ENCODE measurements around the gene OR11H6. TPM values are rescaled to one million over a fixed set of nuclear protein-coding genes. Genes with fewer than 3 reads are reported as not detected.

OR11H6 gene
- polyA plus RNA-seq, 1 donor (not counting 4 experiments of a cell fraction or from before 2014, with no cell fraction given) = not detected

GRCh38 chr14:20179218-20179617 is 44.3 kb upstream of the OR11H6 start:
- FAIRE-seq (no peak), DNase-seq (ENCODE audit: low read depth, low spot score) (no peak)
- H3K9ac ChIP-seq (ENCODE audit: control insufficient read depth, extremely low read depth, insufficient read depth, low read length) = no peak overlapping the region
- dilution Hi-C loops (cut with MboI; ENCODE audit: extremely low pct_ligation_motif_present, low sequenced_read_pairs) = no loop called here
- H2AFZ ChIP-seq (ENCODE audit: control insufficient read depth, low read length) = no peak overlapping the region
- H3K4me3 ChIP-seq (ENCODE audit: control insufficient read depth in 2 of 3, extremely low read depth in 1 of 3, insufficient read depth in 2 of 3, low read depth in 1 of 3, low read length in 3 of 3) = no peak overlapping the region
- H3K79me2 ChIP-seq (ENCODE audit: control insufficient read depth, insufficient read depth, low read length) = no peaks in the 10 kb centered on the region
- H3K27me3 ChIP-seq (ENCODE audit: control insufficient read depth, extremely low read depth, insufficient read depth, low read length) = no peaks in the 10 kb centered on the region
- H3K4me2 ChIP-seq (ENCODE audit: control insufficient read depth, extremely low read depth, insufficient read depth, low read depth, low read length) = no peak overlapping the region
- H3K4me1 ChIP-seq (ENCODE audit: control insufficient read depth, extremely low read depth, insufficient read depth, low read length) = no peaks in the 10 kb centered on the region
- H3K36me3 ChIP-seq (ENCODE audit: control insufficient read depth in 2 of 2, extremely low read depth in 1 of 2, insufficient read depth in 2 of 2, low read length in 2 of 2) = no peaks in the 10 kb centered on the region
- H4K20me1 ChIP-seq (ENCODE audit: control insufficient read depth, extremely low read depth, insufficient read depth, low read length) = no peaks in the 10 kb centered on the region
- no peaks in the 10 kb centered on the region for H3K9me3 ChIP-seq (ENCODE audit: control insufficient read depth, low read depth, low read length)
- H3K27ac ChIP-seq (ENCODE audit: control insufficient read depth, insufficient read depth, low read length) = no peak overlapping the region
- no peak for TF ChIP-seq EZH2 (IDR thresholded peaks at IDR 0.05; ENCODE audit: low read length)
- TF ChIP-seq CTCF (optimal IDR thresholded peaks at IDR 0.05 in 1 of 3, IDR thresholded peaks at IDR 0.05 in 1 of 3, conservative IDR thresholded peaks at IDR 0.05 in 1 of 3; ENCODE audit: extremely low read depth in 1 of 3, insufficient read depth in 2 of 3, low read length in 3 of 3) = no peak
- H3K9me1 ChIP-seq (ENCODE audit: control insufficient read depth, extremely low read depth, insufficient read depth, low read length) = no peaks in the 10 kb centered on the region

GRCh38 chr14:20179880-20180279 is 43.6 kb upstream of the OR11H6 start:
- H4K20me1 ChIP-seq (ENCODE audit: control insufficient read depth, extremely low read depth, insufficient read depth, low read length) = no peaks in the 10 kb centered on the region
- no peaks in the 10 kb centered on the region for H3K9me3 ChIP-seq (ENCODE audit: control insufficient read depth, low read depth, low read length)
- H3K27ac ChIP-seq (ENCODE audit: control insufficient read depth, insufficient read depth, low read length) = no peak overlapping the region
- no peak for DNase-seq (ENCODE audit: low read depth, low spot score)
- H3K79me2 ChIP-seq (ENCODE audit: control insufficient read depth, insufficient read depth, low read length) = no peaks in the 10 kb centered on the region
- dilution Hi-C loops (cut with MboI; ENCODE audit: extremely low pct_ligation_motif_present, low sequenced_read_pairs) = no loop called here
- FAIRE-seq = no peak
- TF ChIP-seq CTCF (optimal IDR thresholded peaks at IDR 0.05 in 1 of 3, IDR thresholded peaks at IDR 0.05 in 1 of 3, conservative IDR thresholded peaks at IDR 0.05 in 1 of 3; ENCODE audit: extremely low read depth in 1 of 3, insufficient read depth in 2 of 3, low read length in 3 of 3) (no peak), EZH2 (IDR thresholded peaks at IDR 0.05; ENCODE audit: low read length) (no peak)
- H3K9me1 ChIP-seq (ENCODE audit: control insufficient read depth, extremely low read depth, insufficient read depth, low read length) = no peaks in the 10 kb centered on the region
- no peaks in the 10 kb centered on the region for H3K4me1 ChIP-seq (ENCODE audit: control insufficient read depth, extremely low read depth, insufficient read depth, low read length)
- no peaks in the 10 kb centered on the region for H3K27me3 ChIP-seq (ENCODE audit: control insufficient read depth, extremely low read depth, insufficient read depth, low read length)
- H3K9ac ChIP-seq (ENCODE audit: control insufficient read depth, extremely low read depth, insufficient read depth, low read length) = no peak overlapping the region
- no peaks in the 10 kb centered on the region for H3K36me3 ChIP-seq (ENCODE audit: control insufficient read depth in 2 of 2, extremely low read depth in 1 of 2, insufficient read depth in 2 of 2, low read length in 2 of 2)
- H2AFZ ChIP-seq (ENCODE audit: control insufficient read depth, low read length) = no peak overlapping the region
- H3K4me3 ChIP-seq (ENCODE audit: control insufficient read depth in 2 of 3, extremely low read depth in 1 of 3, insufficient read depth in 2 of 3, low read depth in 1 of 3, low read length in 3 of 3) = no peak overlapping the region
- H3K4me2 ChIP-seq (ENCODE audit: control insufficient read depth, extremely low read depth, insufficient read depth, low read depth, low read length) = no peak overlapping the region
